GM18870 (cell line): ENCODE results near the gene MANSC4.

Experiments used
- ATAC-seq: cut with Tn5 transposase; IDR thresholded peaks from one replicate; pipeline ENCODE4 v1.9.1; 2021; ENCODE audit warnings: moderate library complexity; ENCODE audit not compliant: unreplicated experiment

Gene MANSC4

GRCh38 chr12:27801630-27802029, 21.6 kb upstream of the MANSC4 start:
- no peak for ATAC-seq

- no peak for ATAC-seq
Measured at GRCh38 chr12:27800819-27801218, 20.8 kb upstream of the MANSC4 start.

- ATAC-seq: no peak
Measured at GRCh38 chr12:27797301-27798025, 17.4 kb upstream of the MANSC4 start.

DNA sequence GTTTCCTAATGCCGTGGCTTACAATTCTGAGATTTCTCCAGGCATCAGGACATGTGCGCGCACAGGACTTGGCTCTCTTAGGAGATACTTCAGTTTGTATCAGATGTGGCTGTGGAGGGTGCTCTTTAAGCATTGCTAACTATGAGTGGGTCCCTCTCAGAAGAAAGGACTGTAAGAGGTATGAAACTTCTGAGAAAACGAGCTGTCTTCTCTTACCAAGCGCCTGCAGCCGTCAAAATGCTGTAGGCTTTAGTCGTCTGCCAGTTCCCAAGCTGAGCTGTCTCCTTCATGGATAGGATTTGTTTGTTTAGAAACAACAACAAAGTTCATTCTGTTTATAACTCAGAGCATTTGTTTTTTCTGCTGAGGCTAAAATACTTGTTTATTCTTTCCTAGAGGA, 16.1 kb upstream of the MANSC4 start:
- ATAC-seq: no peak

DNA sequence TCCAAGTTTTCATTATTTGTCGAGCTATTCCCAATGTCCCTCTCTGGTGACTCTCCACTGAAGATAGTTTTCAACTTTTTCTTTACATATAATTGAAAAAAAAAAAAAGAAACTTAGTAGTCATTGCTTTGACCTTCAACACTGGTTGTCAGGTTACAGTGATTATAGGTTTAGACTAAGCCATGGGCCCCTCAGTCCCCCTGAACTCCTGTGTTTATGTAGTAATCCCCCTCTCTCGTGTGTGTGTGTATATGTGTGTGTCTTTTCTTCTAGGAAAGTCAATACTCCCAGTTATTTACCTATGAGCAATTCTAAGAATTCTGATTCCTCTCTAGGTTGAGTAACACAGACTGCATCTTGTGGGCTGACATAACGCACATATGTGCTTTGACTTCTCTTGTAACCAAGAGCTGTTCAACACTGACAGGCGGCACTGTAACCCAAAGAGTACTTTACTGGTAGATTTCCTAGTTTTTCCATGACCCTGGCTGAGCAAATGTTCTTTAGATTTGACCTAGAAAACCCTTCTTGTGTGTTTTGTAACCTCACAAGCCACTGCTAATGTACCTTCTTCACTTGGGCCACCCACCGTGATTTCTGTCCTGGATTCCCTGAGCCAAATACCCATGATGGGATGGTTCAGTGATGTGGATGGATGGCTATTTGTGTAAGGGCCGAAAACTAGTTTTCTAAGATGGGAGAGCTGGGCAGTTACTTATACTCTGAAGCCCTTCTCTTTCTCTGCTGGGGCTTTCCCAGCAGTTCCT, 15.0 kb upstream of the MANSC4 start:
- ATAC-seq: no peak

GRCh38 chr12:27790179-27790578, 10.1 kb upstream of the MANSC4 start:
- ATAC-seq: no peak

- ATAC-seq: no peak
Measured at GRCh38 chr12:27787559-27787958, 7.5 kb upstream of the MANSC4 start.

DNA sequence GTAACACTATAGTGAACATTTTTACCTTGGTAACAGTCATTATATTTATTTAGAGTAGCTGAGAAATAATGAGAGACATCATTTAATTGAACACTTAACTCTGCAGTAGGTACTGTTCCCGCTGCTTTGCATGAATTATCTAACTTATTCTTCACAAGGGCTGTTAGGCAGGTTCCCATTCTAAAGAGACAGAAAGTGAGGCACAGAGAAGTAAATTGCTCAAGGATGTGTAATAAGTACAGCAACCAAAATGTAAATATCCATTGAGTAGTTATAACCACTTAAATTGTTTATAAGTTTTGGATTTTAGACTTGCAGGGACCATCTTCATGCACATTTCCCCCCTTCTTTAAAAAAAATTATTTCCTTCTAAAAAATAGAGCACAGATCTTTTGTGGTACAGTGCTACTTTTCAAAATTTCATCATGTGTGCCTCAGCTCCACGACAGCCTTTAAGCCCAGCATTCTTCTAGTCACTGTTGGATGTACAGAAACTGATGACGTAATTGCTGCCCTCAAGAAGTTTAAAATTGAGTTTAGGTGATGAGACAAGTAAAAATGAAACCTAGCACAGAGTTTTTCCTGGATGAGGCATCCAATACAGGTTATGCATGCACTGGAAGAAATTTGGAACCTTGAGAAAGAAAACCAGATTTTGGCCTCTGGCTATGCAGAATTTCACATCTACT, 6.0 kb upstream of the MANSC4 start:
- no peak for ATAC-seq

GRCh38 chr12:27782481-27782880, 2.4 kb upstream of the MANSC4 start:
- no peak for ATAC-seq

DNA sequence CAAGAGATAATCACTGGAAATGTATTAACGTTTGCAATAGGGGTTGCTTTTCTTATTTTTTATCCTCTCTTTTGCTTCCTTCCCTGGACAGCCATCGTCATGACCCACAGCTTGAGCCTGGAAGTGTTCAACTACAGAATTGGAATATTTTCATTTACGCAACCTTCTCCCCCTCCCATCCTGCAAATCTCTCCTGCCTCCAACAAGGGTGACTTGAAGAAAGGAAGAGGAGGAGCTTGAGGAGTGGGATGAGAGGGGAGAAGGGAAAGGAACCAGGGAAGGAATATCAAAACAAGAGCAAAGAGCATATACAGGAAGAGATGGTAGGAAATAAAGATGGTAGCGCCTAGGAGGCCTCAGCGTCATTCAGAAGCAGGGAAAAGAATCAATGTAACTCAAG, 1.6 kb upstream of the MANSC4 start:
- no peak for ATAC-seq

GRCh38 chr12:27780612-27781408, 774 bp upstream of the MANSC4 start:
- peak; percentile 28 for ATAC-seq

- peak; percentile 27 for ATAC-seq
Measured at GRCh38 chr12:27779416-27779919, 568 bp downstream of the MANSC4 start.

- no peak for ATAC-seq
Measured at GRCh38 chr12:27778206-27778605, 1.8 kb downstream of the MANSC4 start.

DNA sequence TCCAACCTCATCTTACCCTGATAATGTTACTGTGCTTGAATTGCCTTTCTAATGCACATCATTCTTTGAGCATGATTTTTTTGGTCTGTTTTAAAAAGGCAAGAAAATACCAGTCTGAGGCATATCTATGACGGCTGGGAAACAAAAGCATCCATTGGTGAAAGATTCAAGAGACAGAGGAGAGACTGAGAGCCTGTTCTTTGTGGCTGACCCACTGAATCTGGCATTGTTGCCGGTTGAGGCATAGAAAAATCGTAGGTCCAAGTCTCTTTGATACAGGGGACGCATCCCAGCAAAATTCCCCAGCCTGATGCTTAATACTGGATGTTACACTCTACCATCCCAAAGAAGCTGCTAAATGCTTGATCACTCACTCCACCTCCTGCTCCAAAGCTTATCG, 2.9 kb downstream of the MANSC4 start:
- ATAC-seq: no peak

GRCh38 chr12:27772328-27773049, 7.5 kb downstream of the MANSC4 start:
- ATAC-seq: no peak

DNA sequence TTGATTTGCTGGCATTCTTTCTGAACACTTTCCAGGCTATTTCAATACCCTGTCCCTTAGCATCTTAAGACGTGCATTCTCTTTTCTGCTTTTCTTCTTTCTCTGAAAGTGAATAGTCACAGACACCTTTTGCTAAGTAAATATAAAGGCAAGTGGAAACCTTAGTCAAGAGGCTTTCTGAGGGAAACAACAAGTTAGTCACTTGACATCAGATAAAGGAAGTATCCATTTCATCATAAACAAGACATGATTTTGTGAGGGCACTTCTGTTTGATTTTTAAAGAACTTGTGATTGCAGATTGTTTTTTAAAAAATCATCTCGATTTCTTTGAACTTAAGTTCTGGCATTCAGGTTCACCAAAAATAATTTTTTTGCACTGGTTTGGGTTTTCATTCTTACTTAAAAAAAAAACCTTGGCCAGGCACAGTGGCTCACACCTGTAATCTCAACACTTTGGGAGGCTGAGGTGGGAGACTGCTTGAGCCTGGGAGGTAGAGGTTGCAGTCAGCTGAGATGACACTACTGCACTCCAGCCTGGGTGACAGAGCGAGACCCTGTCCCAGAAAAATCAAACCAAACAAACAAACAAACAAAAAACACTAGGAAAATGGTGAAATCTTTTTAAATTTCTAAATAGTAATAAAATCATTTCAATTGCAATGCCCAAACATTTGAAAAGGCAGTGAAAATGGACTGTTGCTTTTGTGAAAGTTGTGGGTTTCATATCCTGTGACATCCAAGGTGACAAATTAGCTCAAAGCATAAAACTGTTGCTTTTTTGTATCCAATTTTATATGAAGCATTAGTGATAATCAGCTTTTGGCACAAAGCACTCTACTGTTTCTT, 8.3 kb downstream of the MANSC4 start:
- no peak for ATAC-seq

GRCh38 chr12:27769142-27769673, 10.8 kb downstream of the MANSC4 start:
- no peak for ATAC-seq

DNA sequence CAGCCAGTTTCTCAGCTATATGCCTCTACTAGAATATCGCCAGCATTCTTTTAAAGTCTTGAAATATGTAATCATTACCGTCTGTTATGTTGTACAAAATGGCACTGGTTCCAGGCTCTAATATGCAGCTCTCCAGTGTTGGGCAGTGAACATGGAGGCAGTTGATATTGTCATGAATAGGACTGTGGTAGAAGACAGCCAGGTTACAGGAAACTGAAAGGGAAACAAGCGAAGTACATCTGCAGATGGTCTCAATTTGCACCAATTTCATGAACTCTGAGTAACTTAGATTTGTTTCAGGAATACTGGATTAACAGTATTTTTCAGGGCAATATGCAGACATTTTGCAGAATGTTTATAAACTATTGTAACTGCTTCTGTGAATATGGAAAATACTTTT, 13.4 kb downstream of the MANSC4 start:
- no peak for ATAC-seq

GRCh38 chr12:27762757-27763156, 17.3 kb downstream of the MANSC4 start:
- ATAC-seq: no peak
